ENCODE results near the gene KIF23.

- TF ChIP-seq, protein P1, sequence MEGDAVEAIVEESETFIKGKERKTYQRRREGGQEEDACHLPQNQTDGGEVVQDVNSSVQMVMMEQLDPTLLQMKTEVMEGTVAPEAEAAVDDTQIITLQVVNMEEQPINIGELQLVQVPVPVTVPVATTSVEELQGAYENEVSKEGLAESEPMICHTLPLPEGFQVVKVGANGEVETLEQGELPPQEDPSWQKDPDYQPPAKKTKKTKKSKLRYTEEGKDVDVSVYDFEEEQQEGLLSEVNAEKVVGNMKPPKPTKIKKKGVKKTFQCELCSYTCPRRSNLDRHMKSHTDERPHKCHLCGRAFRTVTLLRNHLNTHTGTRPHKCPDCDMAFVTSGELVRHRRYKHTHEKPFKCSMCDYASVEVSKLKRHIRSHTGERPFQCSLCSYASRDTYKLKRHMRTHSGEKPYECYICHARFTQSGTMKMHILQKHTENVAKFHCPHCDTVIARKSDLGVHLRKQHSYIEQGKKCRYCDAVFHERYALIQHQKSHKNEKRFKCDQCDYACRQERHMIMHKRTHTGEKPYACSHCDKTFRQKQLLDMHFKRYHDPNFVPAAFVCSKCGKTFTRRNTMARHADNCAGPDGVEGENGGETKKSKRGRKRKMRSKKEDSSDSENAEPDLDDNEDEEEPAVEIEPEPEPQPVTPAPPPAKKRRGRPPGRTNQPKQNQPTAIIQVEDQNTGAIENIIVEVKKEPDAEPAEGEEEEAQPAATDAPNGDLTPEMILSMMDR (IDR thresholded peaks at IDR 0.05): no peak
- TF ChIP-seq EZH2phosphoT487 (IDR thresholded peaks at IDR 0.05; ENCODE audit: borderline replicate concordance, low read depth) (no peak), JUND (IDR thresholded peaks at IDR 0.05) (no peak), YY1 (IDR thresholded peaks at IDR 0.05; ENCODE audit: low read depth) (no peak), IRF3 (IDR thresholded peaks at IDR 0.05; ENCODE audit: low read depth, low read length) (no peak), RCOR1 (IDR thresholded peaks at IDR 0.05; ENCODE audit: low read length) (no peak), PBX3 (IDR thresholded peaks at IDR 0.05) (no peak), NRF1 (IDR thresholded peaks at IDR 0.05; ENCODE audit: low read depth, low read length) (no peak), POLR2AphosphoS5 (IDR thresholded peaks at IDR 0.05; ENCODE audit: low read depth, low read length) (no peak), SIN3A (IDR thresholded peaks at IDR 0.05; ENCODE audit: borderline replicate concordance, low read depth, low read length) (no peak), ZBTB33 (IDR thresholded peaks at IDR 0.05; ENCODE audit: borderline replicate concordance, low read depth) (no peak)
- TF ChIP-seq, protein P2, sequence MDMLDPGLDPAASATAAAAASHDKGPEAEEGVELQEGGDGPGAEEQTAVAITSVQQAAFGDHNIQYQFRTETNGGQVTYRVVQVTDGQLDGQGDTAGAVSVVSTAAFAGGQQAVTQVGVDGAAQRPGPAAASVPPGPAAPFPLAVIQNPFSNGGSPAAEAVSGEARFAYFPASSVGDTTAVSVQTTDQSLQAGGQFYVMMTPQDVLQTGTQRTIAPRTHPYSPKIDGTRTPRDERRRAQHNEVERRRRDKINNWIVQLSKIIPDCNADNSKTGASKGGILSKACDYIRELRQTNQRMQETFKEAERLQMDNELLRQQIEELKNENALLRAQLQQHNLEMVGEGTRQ (IDR thresholded peaks at IDR 0.05; ENCODE audit: borderline replicate concordance, low read depth, low read length): no peak
- TF ChIP-seq, protein P3, sequence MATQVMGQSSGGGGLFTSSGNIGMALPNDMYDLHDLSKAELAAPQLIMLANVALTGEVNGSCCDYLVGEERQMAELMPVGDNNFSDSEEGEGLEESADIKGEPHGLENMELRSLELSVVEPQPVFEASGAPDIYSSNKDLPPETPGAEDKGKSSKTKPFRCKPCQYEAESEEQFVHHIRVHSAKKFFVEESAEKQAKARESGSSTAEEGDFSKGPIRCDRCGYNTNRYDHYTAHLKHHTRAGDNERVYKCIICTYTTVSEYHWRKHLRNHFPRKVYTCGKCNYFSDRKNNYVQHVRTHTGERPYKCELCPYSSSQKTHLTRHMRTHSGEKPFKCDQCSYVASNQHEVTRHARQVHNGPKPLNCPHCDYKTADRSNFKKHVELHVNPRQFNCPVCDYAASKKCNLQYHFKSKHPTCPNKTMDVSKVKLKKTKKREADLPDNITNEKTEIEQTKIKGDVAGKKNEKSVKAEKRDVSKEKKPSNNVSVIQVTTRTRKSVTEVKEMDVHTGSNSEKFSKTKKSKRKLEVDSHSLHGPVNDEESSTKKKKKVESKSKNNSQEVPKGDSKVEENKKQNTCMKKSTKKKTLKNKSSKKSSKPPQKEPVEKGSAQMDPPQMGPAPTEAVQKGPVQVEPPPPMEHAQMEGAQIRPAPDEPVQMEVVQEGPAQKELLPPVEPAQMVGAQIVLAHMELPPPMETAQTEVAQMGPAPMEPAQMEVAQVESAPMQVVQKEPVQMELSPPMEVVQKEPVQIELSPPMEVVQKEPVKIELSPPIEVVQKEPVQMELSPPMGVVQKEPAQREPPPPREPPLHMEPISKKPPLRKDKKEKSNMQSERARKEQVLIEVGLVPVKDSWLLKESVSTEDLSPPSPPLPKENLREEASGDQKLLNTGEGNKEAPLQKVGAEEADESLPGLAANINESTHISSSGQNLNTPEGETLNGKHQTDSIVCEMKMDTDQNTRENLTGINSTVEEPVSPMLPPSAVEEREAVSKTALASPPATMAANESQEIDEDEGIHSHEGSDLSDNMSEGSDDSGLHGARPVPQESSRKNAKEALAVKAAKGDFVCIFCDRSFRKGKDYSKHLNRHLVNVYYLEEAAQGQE (IDR thresholded peaks at IDR 0.05; ENCODE audit: low read depth, low read length): no peak
Measured at GRCh38 chr15:69446953-69447352, 32.8 kb downstream of the KIF23 start.
